ENCODE data around the gene ZCCHC24.

The ZCCHC24 gene

GRCh38 chr10:79409726-79410085 lies 35.7 kb downstream of the ZCCHC24 start:
- DNase-seq: no peak

GRCh38 chr10:79409038-79409725 lies 36.2 kb downstream of the ZCCHC24 start:
- no peak for DNase-seq

GRCh38 chr10:79407811-79408795 lies 37.3 kb downstream of the ZCCHC24 start:
- DNase-seq: no peak

- DNase-seq: no peak
Observed at GRCh38 chr10:79407423-79407796, 38.0 kb downstream of the ZCCHC24 start.

GRCh38 chr10:79406683-79407422 lies 38.6 kb downstream of the ZCCHC24 start:
- DNase-seq: no peak

- no peak for DNase-seq
Observed at GRCh38 chr10:79405995-79406515, 39.4 kb downstream of the ZCCHC24 start.

- no peak for DNase-seq
Observed at GRCh38 chr10:79405221-79405994, 40.0 kb downstream of the ZCCHC24 start.

- DNase-seq: no peak
Observed at GRCh38 chr10:79404690-79405131, 40.7 kb downstream of the ZCCHC24 start.

- DNase-seq: no peak
Observed at GRCh38 chr10:79404231-79404609, 41.2 kb downstream of the ZCCHC24 start.

GRCh38 chr10:79403441-79404230 lies 41.8 kb downstream of the ZCCHC24 start:
- DNase-seq: no peak

- DNase-seq: no peak
Observed at GRCh38 chr10:79402951-79403350, 42.5 kb downstream of the ZCCHC24 start.

- DNase-seq: no peak
Observed at GRCh38 chr10:79402625-79402946, 42.8 kb downstream of the ZCCHC24 start.

GRCh38 chr10:79401015-79401921 lies 44.2 kb downstream of the ZCCHC24 start:
- DNase-seq: no peak

- peak in 2 of 4 experiments; percentile 11 to 13 for DNase-seq
Observed at GRCh38 chr10:79400146-79401004, 45.0 kb downstream of the ZCCHC24 start.

GRCh38 chr10:79399223-79399831 lies 46.1 kb downstream of the ZCCHC24 start:
- no peak for DNase-seq

- no peak for DNase-seq
Observed at GRCh38 chr10:79398642-79399041, 46.8 kb downstream of the ZCCHC24 start.

GRCh38 chr10:79397575-79398303 lies 47.7 kb downstream of the ZCCHC24 start:
- DNase-seq: no peak

- no peak for DNase-seq
Observed at GRCh38 chr10:79397051-79397450, 48.4 kb downstream of the ZCCHC24 start.
